HG02981 (cell line): ENCODE data around the gene SIDT2.
"Not testable (repeated sequence)": the region's sequence is repeated elsewhere in the genome, so short reads cannot be mapped to it uniquely, and the experiment has no call there.

Experiments used
- ATAC-seq: cut with Tn5 transposase; IDR thresholded peaks from one replicate; pipeline ENCODE4 v1.9.1; 2021; ENCODE audit warnings: mild to moderate bottlenecking, moderate library complexity; ENCODE audit not compliant: unreplicated experiment

SIDT2 gene

DNA sequence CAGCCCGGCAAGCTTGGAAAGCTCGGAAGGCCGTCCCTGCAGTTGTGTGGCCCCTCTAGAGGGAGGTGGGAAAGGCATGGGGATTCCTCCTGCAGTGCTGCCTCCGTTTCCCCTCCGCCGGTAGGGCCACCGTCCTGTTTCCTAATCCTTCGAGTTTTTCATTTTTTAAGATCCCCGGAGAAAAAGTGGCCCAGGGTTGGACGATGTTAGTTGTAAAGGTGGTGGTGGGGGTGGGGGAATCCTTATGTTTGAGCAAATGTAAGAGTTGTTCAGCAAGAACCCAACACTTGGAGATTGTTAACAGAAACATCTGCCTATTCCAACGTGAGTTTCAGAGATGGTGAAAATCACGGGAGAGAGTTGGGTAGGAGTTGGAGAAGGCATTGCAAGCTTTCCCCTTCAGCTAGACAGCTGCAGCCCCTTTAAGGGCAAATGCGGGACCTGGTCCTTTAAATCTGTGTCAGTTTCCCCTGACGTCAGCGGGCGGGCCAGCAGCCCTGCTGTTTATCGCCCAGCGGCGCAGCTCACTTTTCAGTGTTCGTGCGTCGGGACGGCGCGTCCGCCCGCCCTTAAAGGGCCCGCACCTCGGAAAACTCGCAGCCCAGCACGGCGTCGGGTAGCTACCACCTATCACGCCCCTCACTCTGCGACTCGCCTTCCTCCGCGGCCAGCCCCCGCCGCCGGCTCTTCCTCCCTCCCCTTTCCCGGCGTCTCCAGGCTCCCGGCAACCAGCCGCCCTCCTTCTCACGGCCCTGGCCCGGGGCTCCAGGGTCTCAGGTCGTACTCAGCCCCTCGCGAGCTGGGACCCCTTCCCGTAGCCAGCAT, at the start of gene SIDT2:
SIDT2 (plus strand) TSS at position 534 of the 825 bp plus-strand sequence. CDS start 521 bp downstream, outside the sequence.
- ATAC-seq: peak; percentile 89

DNA sequence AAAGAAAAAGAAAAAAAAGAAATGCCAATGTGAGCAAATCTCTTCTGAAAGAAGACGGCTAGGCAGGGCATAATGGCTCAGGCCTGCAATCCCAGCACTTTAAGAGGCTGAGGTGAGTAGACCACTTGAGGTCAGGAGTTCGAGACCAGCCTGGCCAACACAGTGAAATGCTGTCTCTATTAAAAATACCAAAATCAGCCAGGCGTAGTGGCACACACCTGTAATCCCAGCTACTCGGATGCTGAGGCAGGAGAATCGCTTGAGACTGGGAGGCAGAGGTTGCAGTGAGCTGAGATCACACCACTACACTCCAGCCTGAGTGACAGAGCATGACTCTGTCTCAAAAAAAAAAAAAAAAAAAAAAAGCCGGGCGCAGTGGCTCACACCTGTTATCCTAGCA, 48.1 kb upstream of the SIDT2 start:
- not testable (repeated sequence) for ATAC-seq

DNA sequence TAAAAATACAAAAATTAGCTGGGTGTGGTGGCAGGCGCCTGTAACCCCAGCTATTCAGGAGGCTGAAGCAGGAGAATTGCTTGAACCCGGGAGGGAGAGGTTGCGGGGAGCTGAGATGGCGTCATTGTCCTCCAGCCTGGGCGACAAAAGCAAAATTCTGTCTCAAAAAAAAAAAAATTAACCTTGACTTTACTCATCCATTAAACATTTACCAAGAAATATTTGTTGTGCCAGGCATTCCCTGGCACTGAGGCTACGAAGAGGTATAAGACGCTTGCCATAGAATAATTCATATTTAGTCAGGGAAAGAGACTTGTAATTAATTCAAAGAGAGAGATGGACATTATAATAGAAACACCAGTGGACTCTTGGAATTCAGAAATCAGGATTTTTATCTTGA, 47.7 kb upstream of the SIDT2 start:
- no peak for ATAC-seq

DNA sequence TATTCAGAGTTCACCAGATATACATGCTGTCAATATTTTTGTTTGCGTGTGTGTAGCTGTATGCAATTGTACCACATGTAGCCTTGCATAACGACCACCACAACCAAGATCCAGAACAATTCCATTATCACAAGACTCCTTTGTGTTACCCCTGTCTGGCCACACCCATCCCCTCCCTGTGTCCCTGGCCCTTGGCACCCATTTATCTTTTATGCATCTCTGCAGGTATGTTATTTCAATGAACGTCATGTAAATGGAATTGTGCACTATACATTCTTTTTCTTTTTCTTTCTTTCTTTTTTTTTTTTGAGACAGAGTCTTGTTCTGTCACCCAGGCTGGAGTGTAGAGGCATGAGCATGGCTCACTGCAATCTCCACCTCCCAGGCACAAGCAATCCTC, 44.1 kb upstream of the SIDT2 start:
- ATAC-seq: no peak

DNA sequence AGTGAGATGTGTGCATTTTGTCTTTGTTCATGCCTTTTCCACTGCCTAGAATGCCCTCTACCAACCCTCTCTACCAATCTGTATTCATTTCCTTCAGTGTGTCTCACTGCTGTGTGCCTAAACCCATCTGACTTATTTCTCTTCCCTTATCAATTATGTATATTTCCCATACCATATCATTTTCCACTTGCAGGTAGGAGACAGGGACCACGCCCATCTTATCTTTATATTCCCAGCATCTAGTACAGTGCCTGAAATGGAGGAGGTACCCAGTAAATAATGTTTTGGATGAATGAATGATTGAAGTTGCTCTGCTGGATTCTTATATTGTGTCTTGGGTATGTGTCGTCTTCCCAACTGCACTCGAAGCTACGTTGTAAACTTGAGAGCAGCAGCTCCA, 43.6 kb upstream of the SIDT2 start:
- ATAC-seq: not testable (repeated sequence)

DNA sequence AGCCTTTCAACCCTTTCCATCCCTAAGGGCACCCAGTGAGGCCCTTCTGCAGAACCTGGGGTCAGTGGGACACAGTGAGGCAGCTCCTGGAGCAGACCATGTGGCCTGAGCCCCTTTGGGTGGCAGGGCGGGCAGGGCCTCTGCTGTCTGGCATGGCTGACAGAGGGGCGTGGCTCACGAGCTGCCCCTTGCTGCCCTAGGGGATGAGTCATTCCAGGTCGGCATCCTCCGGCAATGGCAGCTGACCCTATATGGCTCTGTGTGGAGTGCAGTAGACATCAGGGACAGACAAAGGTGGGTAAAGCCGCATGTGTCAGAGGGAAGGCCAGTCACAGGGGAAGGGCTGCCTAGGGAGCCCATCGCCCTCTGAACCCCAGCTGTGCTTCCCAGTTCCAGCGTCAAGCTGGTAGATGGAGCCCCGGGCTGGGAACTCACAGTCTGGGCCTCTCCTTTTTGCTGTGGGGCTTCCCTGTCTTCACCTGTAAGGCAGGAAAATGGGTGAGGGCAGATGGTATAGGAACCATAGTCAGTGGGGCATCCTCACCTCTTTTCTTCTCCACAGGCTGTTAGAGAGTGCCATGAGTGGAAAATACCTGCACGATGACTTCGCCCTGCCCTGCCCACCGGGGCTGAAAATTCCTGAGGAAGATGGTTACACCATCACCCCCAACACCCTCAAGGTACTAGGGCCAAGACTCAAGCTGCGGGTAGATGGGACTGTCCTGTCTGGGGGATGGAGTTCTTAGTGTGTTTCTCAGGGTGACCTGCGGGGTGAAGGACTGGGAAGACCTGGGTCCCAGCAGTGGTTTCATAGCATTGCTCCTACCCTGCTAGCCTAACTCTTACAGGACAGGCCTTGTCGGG, 41.1 kb upstream of the SIDT2 start:
- ATAC-seq: not testable (repeated sequence)

DNA sequence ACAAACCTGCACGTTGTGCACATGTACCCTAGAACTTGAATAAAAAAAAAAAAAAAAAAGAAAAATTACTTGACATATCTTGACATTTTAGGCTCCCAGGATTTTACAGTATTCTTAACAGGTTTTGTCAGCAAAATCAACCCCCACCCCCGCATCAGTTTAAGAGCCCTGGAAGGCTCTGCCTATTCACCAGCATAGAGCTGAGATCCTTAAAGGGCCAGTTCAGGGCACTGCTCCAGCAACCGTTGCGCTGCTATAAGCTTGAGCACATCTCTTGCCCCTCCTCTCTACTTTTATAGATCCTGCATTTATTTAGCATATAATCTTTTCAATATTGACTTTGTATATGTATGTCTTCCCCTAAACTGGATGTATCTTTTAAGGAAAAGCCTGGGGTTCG, 35.2 kb upstream of the SIDT2 start:
- ATAC-seq: no peak

DNA sequence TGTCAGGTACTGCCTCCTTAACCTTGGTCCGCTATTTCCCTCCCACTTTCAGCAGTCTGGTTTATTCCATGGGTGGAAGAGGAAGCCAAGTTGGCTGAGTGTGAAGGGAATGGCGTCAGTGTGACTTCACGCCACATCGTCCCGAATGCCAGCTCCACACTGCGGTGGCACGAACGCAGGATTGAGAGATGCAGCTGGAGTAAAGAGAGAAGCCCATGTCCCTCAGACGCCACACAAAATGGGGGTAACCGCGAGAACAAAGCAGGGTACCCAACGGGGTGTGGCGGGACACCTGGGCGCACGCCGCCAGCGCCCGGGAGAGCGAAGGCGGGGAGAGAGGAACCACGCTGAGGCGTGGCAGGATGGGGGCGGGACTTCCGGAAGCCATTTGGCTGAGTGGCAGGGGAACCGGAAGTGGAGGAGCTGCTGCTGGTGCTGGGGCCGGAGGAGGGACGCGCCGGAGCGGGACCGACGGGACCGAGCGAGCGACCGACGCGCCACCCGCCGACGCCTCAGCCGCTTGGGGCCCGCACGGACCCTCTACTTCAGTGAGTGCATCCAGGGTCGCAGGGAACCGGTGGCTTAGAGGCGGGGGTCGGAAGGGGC, 34.6 kb upstream of the SIDT2 start, which contains the start of gene PAFAH1B2:
PAFAH1B2 (plus strand) TSS at position 417 of the 606 bp plus-strand sequence. CDS start 8,161 bp downstream, outside the sequence.
- ATAC-seq: peak; percentile 92

DNA sequence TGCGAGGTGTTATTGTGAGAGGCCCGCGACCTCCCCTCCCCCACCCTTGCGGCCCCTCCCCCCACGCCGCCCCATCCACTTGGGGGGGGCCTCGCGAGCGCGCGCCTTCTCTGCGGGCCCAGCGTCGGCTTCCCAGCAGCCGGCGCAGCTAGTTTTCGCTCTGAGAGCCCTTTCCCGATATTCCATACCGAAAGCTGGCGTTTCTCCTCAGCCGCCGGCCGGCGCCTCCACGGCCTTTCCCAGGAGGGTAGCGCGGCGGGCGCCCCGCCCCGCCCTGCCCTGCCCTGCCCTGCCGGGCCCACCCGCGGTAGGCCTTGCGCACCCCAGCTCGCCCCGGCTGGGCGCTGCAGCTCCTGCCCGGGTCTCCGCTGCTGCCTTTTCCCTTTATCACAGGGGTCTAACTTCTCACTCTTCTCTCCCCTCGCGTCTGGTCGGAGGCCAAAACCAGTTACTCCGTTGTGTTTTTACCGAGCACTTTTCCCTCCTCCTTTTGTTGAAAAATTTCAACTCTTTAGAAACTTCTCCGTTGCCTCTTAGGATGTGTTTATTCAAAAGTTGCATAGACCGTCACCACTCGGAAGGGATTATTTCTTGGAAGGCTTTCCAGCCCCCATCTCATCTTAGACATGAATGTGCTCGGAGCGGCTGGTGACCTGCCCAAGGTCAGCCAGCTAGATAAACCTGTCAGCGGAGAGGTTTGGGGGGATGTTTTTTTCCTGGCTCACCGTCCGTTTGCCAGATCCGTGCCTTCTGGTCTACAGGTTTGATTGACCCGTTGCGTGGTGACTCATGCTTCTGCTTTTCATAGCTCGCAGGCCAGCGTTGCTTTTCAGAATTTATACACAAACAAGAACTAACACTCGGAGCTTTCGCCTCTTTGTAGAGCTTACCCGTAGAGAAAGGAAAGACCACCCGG, 33.8 kb upstream of the SIDT2 start:
- peak; percentile 38 for ATAC-seq

DNA sequence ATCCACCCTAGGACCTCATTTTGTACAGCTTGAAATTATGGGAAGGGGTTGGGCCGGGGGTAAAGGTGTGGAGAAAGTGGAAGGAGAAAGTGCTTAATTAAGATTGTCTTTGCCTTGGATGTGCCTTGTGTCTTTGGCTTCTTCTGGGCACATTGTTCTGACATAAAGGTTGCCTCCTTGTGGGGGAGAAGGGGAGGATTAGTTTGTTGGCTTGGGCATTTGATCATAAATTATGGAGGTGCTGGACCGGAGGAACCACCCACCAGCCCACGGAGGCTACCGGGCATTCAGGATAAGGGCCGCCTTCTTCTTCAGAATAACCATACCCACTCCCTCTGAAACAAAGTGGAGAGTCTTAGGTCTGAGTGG, 33.2 kb upstream of the SIDT2 start:
- no peak for ATAC-seq

DNA sequence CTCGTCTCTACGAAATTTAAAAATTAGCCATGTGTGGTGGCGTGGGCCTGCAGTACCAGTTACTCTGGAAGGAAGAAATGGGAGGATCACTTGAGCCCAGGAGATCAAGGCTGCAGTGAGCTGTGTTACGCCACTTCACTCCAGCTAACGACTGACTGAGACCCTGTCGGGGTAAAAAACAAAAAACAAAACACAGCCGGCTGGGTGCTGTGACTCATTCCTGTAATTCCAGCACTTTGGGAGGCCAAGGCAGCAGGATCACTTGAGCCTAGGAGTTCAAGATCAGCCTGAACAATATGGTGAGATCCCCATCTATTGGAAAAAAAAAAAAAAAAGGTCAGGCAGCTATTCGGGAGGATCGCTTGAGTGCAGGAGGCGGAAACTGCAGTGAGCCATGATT, 32.0 kb upstream of the SIDT2 start:
- ATAC-seq: no peak

DNA sequence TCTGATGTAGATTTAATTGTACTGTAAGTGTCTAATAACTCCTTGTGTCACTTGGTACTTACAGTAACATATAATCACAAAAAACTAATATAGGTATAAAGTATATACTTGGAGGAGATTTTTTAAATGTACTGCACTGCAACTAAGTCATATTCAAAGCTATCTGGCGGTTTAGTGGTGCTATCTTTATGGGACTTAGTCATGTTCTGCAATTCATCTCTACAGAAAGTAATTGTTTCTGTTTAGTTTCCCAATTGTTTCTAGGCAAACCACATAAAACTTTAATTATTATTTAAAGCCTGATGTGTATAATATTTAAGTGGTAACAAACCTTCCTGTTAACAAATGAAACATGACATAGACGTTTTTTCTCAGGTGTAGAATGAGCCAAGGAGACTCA, 26.5 kb upstream of the SIDT2 start:
- ATAC-seq: no peak

DNA sequence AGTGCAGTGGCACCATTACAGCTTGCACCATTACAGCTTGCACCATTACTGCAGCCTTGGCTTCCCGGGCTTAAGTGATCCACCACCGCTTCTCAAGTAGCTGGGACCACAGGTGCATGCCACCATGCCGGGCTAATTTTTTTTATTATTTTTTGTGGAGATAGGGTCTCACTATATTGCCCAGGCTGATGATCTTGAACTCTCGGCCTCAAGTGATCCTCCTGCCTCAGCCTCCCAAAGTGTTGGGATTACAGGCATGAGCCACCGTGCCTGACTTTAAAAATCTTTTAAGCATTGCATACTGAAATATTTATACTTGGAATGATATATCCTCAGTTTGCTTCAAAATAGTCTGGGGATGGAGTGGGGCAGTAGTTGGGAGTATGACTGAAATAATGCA, 24.1 kb upstream of the SIDT2 start:
- ATAC-seq: no peak

DNA sequence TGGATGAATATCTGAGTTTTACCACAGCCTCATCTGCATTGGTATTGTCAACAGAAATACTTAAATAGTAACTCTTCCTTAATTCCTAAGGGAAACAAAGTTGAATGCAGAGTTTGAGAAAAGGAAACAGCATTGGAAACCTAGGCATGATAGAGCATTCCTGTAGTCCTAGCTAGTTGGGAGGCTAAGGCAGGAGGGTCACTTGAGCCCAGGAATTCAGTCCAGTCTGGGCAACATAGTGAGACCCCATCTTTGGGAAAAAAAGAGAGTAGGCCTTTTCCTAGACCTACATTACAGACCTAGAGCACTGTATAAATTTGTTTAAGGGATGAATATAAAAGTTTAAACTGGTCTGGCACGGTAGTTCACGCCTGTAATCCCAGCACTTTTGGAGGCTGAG, 21.0 kb upstream of the SIDT2 start:
- no peak for ATAC-seq

DNA sequence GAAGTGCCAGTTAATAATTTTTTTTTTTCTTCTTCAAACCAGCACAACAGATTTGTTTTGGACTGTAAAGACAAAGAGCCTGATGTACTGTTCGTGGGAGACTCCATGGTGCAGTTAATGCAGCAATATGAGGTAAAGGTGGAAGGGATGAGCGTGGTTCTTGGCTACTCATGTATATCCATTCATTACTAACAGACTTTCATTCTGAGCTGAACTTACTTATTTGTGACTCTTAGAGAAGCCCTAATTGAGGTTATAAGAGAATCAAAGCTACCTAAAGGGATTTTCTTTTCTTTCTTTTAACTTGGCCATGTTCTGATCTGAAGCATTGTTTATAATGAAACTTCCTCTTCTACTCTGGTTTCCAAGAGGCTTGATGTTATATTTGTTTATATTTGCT, 18.7 kb upstream of the SIDT2 start:
- no peak for ATAC-seq

DNA sequence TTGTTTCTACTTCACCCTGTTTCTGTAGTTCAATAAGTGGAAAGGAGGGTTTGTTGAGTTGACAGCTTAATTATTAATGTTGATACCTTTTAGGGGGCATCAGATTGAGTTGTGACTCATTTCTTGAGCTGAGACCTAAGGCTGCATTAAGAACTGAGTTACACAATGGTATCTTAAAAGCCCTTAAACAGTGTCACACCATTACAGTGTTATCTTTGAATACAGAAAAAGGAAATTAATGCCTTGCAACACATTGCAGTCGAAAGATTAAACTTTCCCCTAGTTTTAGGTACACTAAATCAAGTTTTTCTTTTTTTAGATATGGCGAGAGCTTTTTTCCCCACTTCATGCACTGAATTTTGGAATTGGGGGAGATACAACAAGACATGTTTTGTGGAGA, 17.7 kb upstream of the SIDT2 start:
- peak; percentile 54 for ATAC-seq

DNA sequence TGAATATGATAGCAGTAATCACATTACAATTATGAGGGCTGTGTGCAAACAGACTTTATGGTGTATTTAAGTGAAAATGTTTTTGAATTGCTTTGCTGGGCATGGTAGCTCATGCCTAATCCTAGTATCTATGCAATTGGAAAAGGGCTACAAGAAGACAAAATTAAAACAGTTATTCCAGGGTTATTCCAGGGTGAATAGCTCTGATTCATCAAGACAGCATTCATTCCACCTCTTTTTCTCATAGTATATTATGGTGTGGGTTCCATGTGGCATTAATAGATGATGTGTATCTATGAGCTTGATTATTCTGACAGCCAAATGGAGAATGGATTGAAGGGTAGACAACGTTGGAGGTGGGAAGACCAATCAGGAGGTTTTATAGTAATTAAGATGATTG, 12.1 kb upstream of the SIDT2 start:
- no peak for ATAC-seq

DNA sequence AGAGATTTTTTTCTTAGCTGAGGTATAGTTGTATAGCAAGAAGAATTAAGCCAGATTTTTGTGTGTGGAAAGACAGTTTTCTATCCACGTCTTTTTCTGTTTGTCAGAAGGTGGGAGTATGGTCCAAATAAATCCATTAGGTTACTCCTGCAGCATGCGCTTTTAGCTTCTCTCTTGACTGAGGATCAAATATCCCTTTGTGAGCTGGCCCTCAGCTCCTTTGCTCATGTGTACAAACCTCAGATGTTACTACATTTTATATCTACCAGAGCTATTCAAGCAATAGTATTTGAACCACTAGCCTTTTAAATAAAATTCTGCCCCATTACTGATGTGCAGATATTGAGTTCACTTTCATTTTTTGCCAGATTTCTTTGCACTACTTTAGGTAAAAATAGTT, 8.8 kb upstream of the SIDT2 start:
- no peak for ATAC-seq

DNA sequence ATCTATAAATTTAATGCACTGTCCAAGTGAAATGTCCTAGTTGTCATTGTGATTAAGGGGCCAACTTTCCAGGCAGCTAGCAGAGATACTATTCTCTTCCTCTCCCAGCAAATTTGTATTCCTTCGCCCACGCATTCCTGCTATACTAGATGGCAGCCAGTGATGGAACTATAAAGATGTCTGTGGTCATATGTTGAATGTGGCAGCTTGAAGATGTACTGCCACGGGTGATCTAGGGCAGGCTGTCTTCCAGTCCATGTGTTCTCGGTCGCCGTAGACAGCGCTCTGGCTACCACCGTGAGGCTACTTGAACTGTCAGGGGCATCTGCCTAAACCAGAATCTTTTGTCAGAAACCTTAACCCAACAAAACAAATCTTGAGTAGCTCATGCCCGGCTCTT, 8.3 kb upstream of the SIDT2 start:
- ATAC-seq: no peak

DNA sequence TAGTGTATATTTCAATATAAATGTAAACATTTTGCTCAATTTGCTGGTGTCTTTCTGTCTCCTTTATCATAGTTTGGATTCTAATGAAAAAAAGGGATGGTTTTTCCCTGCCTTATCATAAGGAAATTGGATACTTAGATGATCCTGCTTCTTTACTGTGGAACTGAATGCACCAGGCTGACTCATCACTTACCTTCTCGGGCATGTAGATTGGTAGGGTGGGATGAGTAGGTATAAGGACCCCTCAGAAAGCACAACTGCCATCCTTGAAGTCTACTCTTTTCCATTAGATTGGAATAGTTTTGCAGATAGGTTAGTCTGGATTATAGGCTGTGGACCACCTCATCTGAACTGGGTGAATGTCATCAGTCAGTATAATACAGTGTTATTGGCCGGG, 7.5 kb upstream of the SIDT2 start:
- ATAC-seq: no peak
